Stimulated activated CD4-positive, alpha-beta T cell treated with anti-CD3 and anti-CD28 coated beads, Interleukin-1b, Interleukin-23, amount 100 ng/mL, for 4 hours (primary cell): ENCODE measurements around the gene TEKT2.

Source experiments
- DNase-seq, 2 donors: peaks; one replicate each; pipeline ENCODE4 v3.0.0-alpha.2; 2020; ENCODE audit warnings: low read depth in 2 of 2

The TEKT2 gene

GRCh38 chr1:36087233-36088123 lies 3.6 kb downstream of the TEKT2 start:
- no peak for DNase-seq

- DNase-seq = no peak
These were observed 4.3 kb downstream of the TEKT2 start for GRCh38 chr1:36088265-36088576.

GRCh38 chr1:36088577-36089392 lies 4.9 kb downstream of the TEKT2 start, which contains the start of gene ADPRS:
Gene ADPRS (plus strand): TSS chr1:36088892. CDS start chr1:36088905, 13 bp downstream.
- DNase-seq = peak; percentile 83 to 87

- no peak for DNase-seq
These were observed 5.7 kb downstream of the TEKT2 start for GRCh38 chr1:36089393-36090121.

- DNase-seq = no peak
These were observed 7.2 kb downstream of the TEKT2 start for GRCh38 chr1:36091141-36091540.

- no peak for DNase-seq
These were observed 7.8 kb downstream of the TEKT2 start for GRCh38 chr1:36091698-36092097.

- DNase-seq = no peak
These were observed 8.4 kb downstream of the TEKT2 start for GRCh38 chr1:36092166-36092797.

- no peak for DNase-seq
These were observed 8.9 kb downstream of the TEKT2 start for GRCh38 chr1:36092798-36093185.

- no peak for DNase-seq
These were observed 9.3 kb downstream of the TEKT2 start for GRCh38 chr1:36093226-36093625.

- DNase-seq = no peak
These were observed 10.0 kb downstream of the TEKT2 start for GRCh38 chr1:36093929-36094328.

GRCh38 chr1:36094621-36095061 lies 10.7 kb downstream of the TEKT2 start:
- no peak for DNase-seq

GRCh38 chr1:36095760-36096405 lies 12.0 kb downstream of the TEKT2 start:
- DNase-seq = no peak

- DNase-seq = no peak
These were observed 12.9 kb downstream of the TEKT2 start for GRCh38 chr1:36096500-36097432.

- no peak for DNase-seq
These were observed 14.0 kb downstream of the TEKT2 start for GRCh38 chr1:36097693-36098585.

- no peak for DNase-seq
These were observed 14.9 kb downstream of the TEKT2 start for GRCh38 chr1:36098650-36099365.

- DNase-seq = peak; percentile 64 to 72
These were observed 15.9 kb downstream of the TEKT2 start for GRCh38 chr1:36099681-36100341.

GRCh38 chr1:36100376-36100775 lies 16.5 kb downstream of the TEKT2 start:
- DNase-seq = no peak

- no peak for DNase-seq
These were observed 17.7 kb downstream of the TEKT2 start for GRCh38 chr1:36101546-36101945.
